ENCODE data around the gene G2E3. TPM values are rescaled to one million over a fixed set of nuclear protein-coding genes. Genes with fewer than 3 reads are reported as not detected.

The G2E3 gene
- total RNA-seq, 2 donors from 2014 or later, result 44.8 to 80.1 TPM

DNA sequence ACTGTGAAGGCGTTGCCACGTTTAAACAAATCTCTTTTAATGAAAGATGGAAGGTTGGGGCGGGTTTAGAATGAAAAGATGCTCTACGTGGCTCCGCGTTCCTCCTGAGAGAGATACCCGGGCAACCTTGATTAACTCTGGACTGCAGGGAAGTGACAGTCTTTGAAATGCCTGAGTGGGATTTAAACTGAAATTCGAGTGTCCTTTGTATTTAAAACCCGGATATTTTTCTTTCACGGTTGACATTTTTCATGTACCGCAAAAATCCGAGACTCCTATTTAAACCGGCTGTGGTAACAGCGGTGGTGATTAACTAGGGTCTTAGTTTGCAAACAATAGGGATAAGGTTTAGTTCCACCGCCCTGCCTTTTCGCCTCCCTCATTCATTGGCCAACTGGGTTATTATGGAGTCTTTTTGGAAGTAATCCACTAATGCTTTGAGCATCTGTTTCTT is 707 bp downstream of the G2E3 start:
- Histone ChIP-seq H3K9me3 (ENCODE audit: control insufficient read depth, low read length) (peaks cover 10% of the 10 kb centered on the region), H3K27ac (ENCODE audit: low read depth, low read length) (peak overlapping the region; percentile 80), H3K4me1 (ENCODE audit: control insufficient read depth, insufficient read depth, low read length) (peaks cover 4% of the 10 kb centered on the region), H3K36me3 (ENCODE audit: control insufficient read depth, insufficient read depth, low read length) (peaks cover 20% of the 10 kb centered on the region), H3K4me3 (ENCODE audit: low read length) (peak overlapping the region; percentile 98), H3K9ac (ENCODE audit: extremely low read depth, low read length, poor library complexity, severe bottlenecking) (peak overlapping the region; percentile 64), H3K27me3 (ENCODE audit: control insufficient read depth, insufficient read depth, low read length, poor library complexity, severe bottlenecking) (no peaks in the 10 kb centered on the region)
- Mint-ChIP-seq H3K4me3 (peak overlapping the region; percentile 99), H3K4me1 (peaks cover 16% of the 10 kb centered on the region), H3K36me3 (ENCODE audit: low read depth) (peaks cover 24% of the 10 kb centered on the region), H3K9me3 (peaks cover 9% of the 10 kb centered on the region), H3K27ac (peak overlapping the region; percentile 100), H3K27me3 (ENCODE audit: insufficient read depth) (no peaks in the 10 kb centered on the region)
- TF ChIP-seq, protein P1, sequence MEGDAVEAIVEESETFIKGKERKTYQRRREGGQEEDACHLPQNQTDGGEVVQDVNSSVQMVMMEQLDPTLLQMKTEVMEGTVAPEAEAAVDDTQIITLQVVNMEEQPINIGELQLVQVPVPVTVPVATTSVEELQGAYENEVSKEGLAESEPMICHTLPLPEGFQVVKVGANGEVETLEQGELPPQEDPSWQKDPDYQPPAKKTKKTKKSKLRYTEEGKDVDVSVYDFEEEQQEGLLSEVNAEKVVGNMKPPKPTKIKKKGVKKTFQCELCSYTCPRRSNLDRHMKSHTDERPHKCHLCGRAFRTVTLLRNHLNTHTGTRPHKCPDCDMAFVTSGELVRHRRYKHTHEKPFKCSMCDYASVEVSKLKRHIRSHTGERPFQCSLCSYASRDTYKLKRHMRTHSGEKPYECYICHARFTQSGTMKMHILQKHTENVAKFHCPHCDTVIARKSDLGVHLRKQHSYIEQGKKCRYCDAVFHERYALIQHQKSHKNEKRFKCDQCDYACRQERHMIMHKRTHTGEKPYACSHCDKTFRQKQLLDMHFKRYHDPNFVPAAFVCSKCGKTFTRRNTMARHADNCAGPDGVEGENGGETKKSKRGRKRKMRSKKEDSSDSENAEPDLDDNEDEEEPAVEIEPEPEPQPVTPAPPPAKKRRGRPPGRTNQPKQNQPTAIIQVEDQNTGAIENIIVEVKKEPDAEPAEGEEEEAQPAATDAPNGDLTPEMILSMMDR (conservative IDR thresholded peaks at IDR 0.05), result no peak
- WGBS, 2 experiments (ENCODE audit: insufficient coverage in 1 of 2, insufficient read length in 1 of 2), result 0% methylated on average over 7 to 16 of the region's 16 CpGs
- peak; percentile 56 for DNase-seq

DNA sequence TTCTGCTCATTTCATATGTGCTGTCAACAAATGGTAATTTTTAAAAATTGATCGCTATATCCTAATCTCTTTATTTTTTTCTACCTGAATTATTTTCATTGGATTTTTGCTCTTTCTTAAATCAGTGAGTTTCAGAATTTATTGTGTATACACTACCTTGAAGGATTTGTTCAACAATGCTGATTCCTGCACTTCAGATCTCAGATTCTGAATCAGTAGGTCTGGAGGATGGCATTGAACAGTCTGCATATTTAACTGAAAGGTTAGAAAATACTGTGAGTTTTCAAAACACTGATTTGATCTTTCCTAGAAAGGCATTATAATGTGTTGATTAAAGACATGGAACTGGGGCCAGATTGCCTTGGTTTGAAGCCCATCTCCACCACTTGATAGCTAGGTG is 1.6 kb downstream of the G2E3 start:
- H3K4me3 ChIP-seq (ENCODE audit: low read length), result peak overlapping the region; percentile 98
- Mint-ChIP-seq H3K4me3 (peak overlapping the region; percentile 99), H3K9me3 (peaks cover 9% of the 10 kb centered on the region), H3K36me3 (ENCODE audit: low read depth) (peaks cover 30% of the 10 kb centered on the region), H3K4me1 (peaks cover 16% of the 10 kb centered on the region), H3K27me3 (ENCODE audit: insufficient read depth) (no peaks in the 10 kb centered on the region), H3K27ac (no peak overlapping the region)
- no peak overlapping the region for H3K9ac ChIP-seq (ENCODE audit: extremely low read depth, low read length, poor library complexity, severe bottlenecking)
- TF ChIP-seq, protein P1 (conservative IDR thresholded peaks at IDR 0.05), result no peak
- peaks cover 10% of the 10 kb centered on the region for H3K9me3 ChIP-seq (ENCODE audit: control insufficient read depth, low read length)
- DNase-seq, result no peak
- no peak overlapping the region for H3K27ac ChIP-seq (ENCODE audit: low read depth, low read length)
- H3K36me3 ChIP-seq (ENCODE audit: control insufficient read depth, insufficient read depth, low read length), result peaks cover 20% of the 10 kb centered on the region
- peaks cover 4% of the 10 kb centered on the region for H3K4me1 ChIP-seq (ENCODE audit: control insufficient read depth, insufficient read depth, low read length)
- no peaks in the 10 kb centered on the region for H3K27me3 ChIP-seq (ENCODE audit: control insufficient read depth, insufficient read depth, low read length, poor library complexity, severe bottlenecking)
- WGBS, 2 experiments (ENCODE audit: insufficient coverage in 1 of 2, insufficient read length in 1 of 2), result 100% methylated on average over 1 of the region's 1 CpG; no CpG with 5 or more reads in 1 of the 2 experiments

DNA sequence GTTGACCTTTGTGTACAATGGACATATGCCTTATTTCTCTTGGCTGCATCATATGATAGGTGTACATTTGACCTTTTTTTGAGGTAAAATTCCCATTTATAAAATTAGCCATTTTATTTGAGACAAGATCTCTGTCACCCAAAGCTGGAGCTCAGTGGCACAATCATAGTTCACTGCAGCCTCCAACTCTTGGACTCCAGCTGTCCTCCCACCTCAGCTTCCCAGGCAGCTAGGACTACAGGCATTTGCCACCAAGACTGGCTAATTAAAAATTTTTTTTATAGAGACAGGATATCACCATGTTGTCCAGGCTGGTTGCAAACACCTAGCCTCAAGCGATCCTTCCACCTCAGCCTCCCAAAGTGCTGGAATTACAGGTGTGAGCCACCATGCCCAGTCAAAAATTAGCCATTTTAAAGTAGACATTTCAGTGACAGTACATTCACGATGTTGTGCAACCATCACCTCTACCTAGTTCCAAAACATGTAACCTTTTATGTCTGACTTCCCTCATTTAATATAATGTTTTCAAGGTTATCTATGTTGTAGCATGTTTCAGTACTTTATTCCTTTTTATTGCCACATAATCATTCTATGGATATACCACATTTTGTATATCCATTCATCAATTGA is 5.4 kb downstream of the G2E3 start:
- WGBS, 2 experiments (ENCODE audit: insufficient coverage in 1 of 2, insufficient read length in 1 of 2), result 90 to 100% methylated on average over 1 to 2 of the region's 2 CpGs
- peaks cover 34% of the 10 kb centered on the region for H3K36me3 Mint-ChIP-seq (ENCODE audit: low read depth)
- Histone ChIP-seq H3K27ac (ENCODE audit: low read depth, low read length) (no peak overlapping the region), H3K36me3 (ENCODE audit: control insufficient read depth, insufficient read depth, low read length) (peaks cover 24% of the 10 kb centered on the region), H3K27me3 (ENCODE audit: control insufficient read depth, insufficient read depth, low read length, poor library complexity, severe bottlenecking) (no peaks in the 10 kb centered on the region), H3K4me3 (ENCODE audit: low read length) (no peak overlapping the region), H3K9ac (ENCODE audit: extremely low read depth, low read length, poor library complexity, severe bottlenecking) (no peak overlapping the region), H3K9me3 (ENCODE audit: control insufficient read depth, low read length) (peaks cover 14% of the 10 kb centered on the region), H3K4me1 (ENCODE audit: control insufficient read depth, insufficient read depth, low read length) (peaks cover 4% of the 10 kb centered on the region)
- H3K27ac Mint-ChIP-seq, result no peak overlapping the region
- peaks cover 9% of the 10 kb centered on the region for H3K9me3 Mint-ChIP-seq
- TF ChIP-seq, protein P1 (conservative IDR thresholded peaks at IDR 0.05), result no peak
- no peak for DNase-seq
- peaks cover 29% of the 10 kb centered on the region for H3K4me1 Mint-ChIP-seq
- no peaks in the 10 kb centered on the region for H3K27me3 Mint-ChIP-seq (ENCODE audit: insufficient read depth)
- no peak overlapping the region for H3K4me3 Mint-ChIP-seq

Measured in endodermal cell (in vitro differentiated cells).